K562 (cell line): ENCODE data around the gene HOXD9. TPM values are rescaled to one million over a fixed set of nuclear protein-coding genes. Genes with fewer than 3 reads are reported as not detected.

ENCODE experiments used
- ATAC-seq: fragments of 200-7000 bp; cut with Tn5 transposase; 3 replicates; pipeline ENCODE4 v1.9.1; 2020; ENCODE audit warnings: moderate library complexity
- BruUV-seq: library from RNA; stranded (reverse); fragments of 400-500 nt; replicated peaks from 2 replicates; lab custom pipeline; 2021; lab: Mats Ljungman, UMichigan
- CTCF ChIA-PET: fragments of 300-600 bp; formaldehyde crosslinking; extraction: SDS; loops from one replicate; lab custom pipeline; 2021; ENCODE audit warnings: low intra/inter-chr PET ratio; lab: Yijun Ruan, JAX
- POLR2A ChIA-PET: fragments of 300-600, 350-650 bp; sonication (Branson Sonifier 250); formaldehyde crosslinking; extraction: SDS; loops from one replicate; lab custom pipeline; 2021; ENCODE audit warnings: antibody characterized with exemption, inconsistent platforms; lab: Yijun Ruan, JAX
- DNase-seq, 4 experiments: peaks; one replicate each; pipeline versions ENCODE4 v3.0.0 to v3.0.0-alpha.2; 2011 to 2018; ENCODE audit warnings: low spot score in 3 of 4, mixed read lengths in 3 of 4; ENCODE audit errors: extremely low read depth in 1 of 4
- FAIRE-seq: peaks from 2 replicates; lab custom pipeline; 2011; peaks lifted over from hg19 to GRCh38; lab: Jason Lieb, UNC
- H2AFZ ChIP-seq: 2 replicates; pipeline ENCODE4 v1.6.0; 2011; ENCODE audit warnings: low read depth, low read length, control low read depth, inconsistent platforms
- H3K27ac ChIP-seq: fragments of 200-600 bp; 3 replicates; pipeline ENCODE4 v1.8.0; 2011; ENCODE audit warnings: low read depth, mild to moderate bottlenecking, control low read depth, inconsistent platforms, low read length, moderate library complexity, mixed read lengths; ENCODE audit errors: extremely low read depth
- H3K27me3 ChIP-seq, 2 experiments: fragments of 300-600 bp in 1 of 2; 2 replicates in 1 of 2; 3 replicates in 1 of 2; pipeline versions ENCODE4 v1.6.0 to v1.8.0; 2011; ENCODE audit warnings: inconsistent platforms in 2 of 2, low read length in 2 of 2, mild to moderate bottlenecking in 1 of 2, mixed read lengths in 1 of 2, moderate library complexity in 1 of 2; ENCODE audit not compliant: control insufficient read depth in 2 of 2, insufficient read depth in 2 of 2
- H3K36me3 ChIP-seq: fragments of 300-600 bp; 3 replicates; pipeline ENCODE4 v1.8.0; 2011; ENCODE audit warnings: mild to moderate bottlenecking, low read length, inconsistent platforms; ENCODE audit not compliant: control insufficient read depth, insufficient read depth
- H3K4me1 ChIP-seq, 2 experiments: fragments of 200-600 bp in 1 of 2; replicated peaks in 1 of 2; 2 replicates in 1 of 2; 3 replicates in 1 of 2; pipeline versions ENCODE4 v1.5.1 to v1.8.0; 2011; ENCODE audit warnings: inconsistent platforms in 2 of 2, low read length in 2 of 2, mild to moderate bottlenecking in 1 of 2, mixed read lengths in 1 of 2, moderate library complexity in 1 of 2; ENCODE audit not compliant: control insufficient read depth in 2 of 2, insufficient read depth in 2 of 2
- H3K4me2 ChIP-seq: 2 replicates; pipeline ENCODE4 v1.6.1; 2011; ENCODE audit warnings: low read length, control low read depth, inconsistent platforms, mixed read lengths; ENCODE audit not compliant: insufficient read depth
- H3K4me3 ChIP-seq: fragments of 200-600 bp; sonication (generic), shearing (Covaris generic); 2 replicates; pipeline ENCODE4 v1.5.1; 2016; ENCODE audit warnings: control low read depth, inconsistent platforms
- H3K79me2 ChIP-seq: fragments of 200-600 bp; 3 replicates; pipeline ENCODE4 v1.8.0; 2011; ENCODE audit warnings: low read length, inconsistent platforms; ENCODE audit not compliant: control insufficient read depth, insufficient read depth
- H3K9ac ChIP-seq, 2 experiments: 2 replicates each; pipeline versions ENCODE4 v1.6.0 to v1.6.1; 2011; ENCODE audit warnings: low read depth in 2 of 2, low read length in 2 of 2, control low read depth in 1 of 2, inconsistent platforms in 1 of 2, mild to moderate bottlenecking in 1 of 2, mixed read lengths in 1 of 2; ENCODE audit not compliant: insufficient read depth in 1 of 2
- H3K9me1 ChIP-seq: one replicate; pipeline ENCODE4 v1.6.0; 2011; ENCODE audit warnings: inconsistent platforms, mild to moderate bottlenecking, low read length, moderate library complexity; ENCODE audit not compliant: control insufficient read depth, insufficient read depth
- H3K9me3 ChIP-seq: replicated peaks from 2 replicates; pipeline ENCODE4 v1.5.1; 2011; ENCODE audit warnings: low read depth, low read length, inconsistent platforms; ENCODE audit not compliant: control insufficient read depth, insufficient read depth
- H4K20me1 ChIP-seq: replicated peaks from 2 replicates; pipeline ENCODE4 v1.6.1; 2011; ENCODE audit warnings: low read length, inconsistent platforms, mixed read lengths; ENCODE audit not compliant: control insufficient read depth, insufficient read depth
- GABPB1 ChIP-seq: sonication (generic); formaldehyde crosslinking; IDR thresholded peaks from 2 replicates; pipeline ENCODE4 v1.8.0; 2022; ENCODE audit warnings: mild to moderate bottlenecking, missing genetic modification reagents
- HDAC8 ChIP-seq: fragments of 450-650 bp; IDR thresholded peaks from 2 replicates; pipeline ENCODE4 v1.6.1; 2016; ENCODE audit warnings: mild to moderate bottlenecking, missing genetic modification characterization, moderate library complexity, missing compliant biosample characterization
- MAFF ChIP-seq: IDR thresholded peaks from 2 replicates; pipeline ENCODE4 v1.6.1; 2012; ENCODE audit warnings: low read length, improper control_type of control experiment
- MCM7 ChIP-seq, 2 experiments: fragments of 450-650 bp; IDR thresholded peaks; 2 replicates each; pipeline ENCODE4 v1.6.1; 2016 to 2018
- MTA2 ChIP-seq: fragments of 450-650 bp; IDR thresholded peaks from 2 replicates; pipeline ENCODE4 v1.6.1; 2016; ENCODE audit warnings: low read depth
- NFXL1 ChIP-seq: fragments of 450-650 bp; formaldehyde crosslinking; IDR thresholded peaks from 2 replicates; pipeline ENCODE4 v1.4.0; 2021; ENCODE audit warnings: mild to moderate bottlenecking
- PTRF ChIP-seq: fragments of 450-650 bp; IDR thresholded peaks from 2 replicates; pipeline ENCODE4 v1.6.1; 2016; ENCODE audit warnings: mild to moderate bottlenecking, missing genetic modification characterization, missing compliant biosample characterization
- SIN3B ChIP-seq: fragments of 450-650 bp; IDR thresholded peaks from 2 replicates; pipeline ENCODE4 v1.6.1; 2017; ENCODE audit warnings: low read depth, mild to moderate bottlenecking, moderate library complexity
- TEAD2 ChIP-seq: fragments of 450-650 bp; IDR thresholded peaks from 2 replicates; pipeline ENCODE4 v1.6.1; 2016; ENCODE audit warnings: missing genetic modification characterization, control low read depth, missing compliant biosample characterization
- ZBTB17 ChIP-seq: fragments of 450-650 bp; formaldehyde crosslinking; IDR thresholded peaks from 2 replicates; pipeline ENCODE4 v1.4.0; 2020; ENCODE audit warnings: mild to moderate bottlenecking
- ZC3H8 ChIP-seq: fragments of 450-650 bp; IDR thresholded peaks from 2 replicates; pipeline ENCODE4 v1.6.1; 2017
- ZNF274 ChIP-seq: IDR thresholded peaks from 2 replicates; pipeline ENCODE4 v1.6.1; 2011; ENCODE audit warnings: low read depth, mild to moderate bottlenecking, low read length, moderate library complexity, borderline replicate concordance
- ZNF408 ChIP-seq: fragments of 250-450 bp; sonication (Bioruptor Pico); IDR thresholded peaks from 2 replicates; pipeline ENCODE4 v1.4.0; 2020; ENCODE audit warnings: low read depth, mild to moderate bottlenecking, moderate library complexity
- ZNF444 ChIP-seq: fragments of 250-450 bp; sonication (Bioruptor Pico); IDR thresholded peaks from 2 replicates; pipeline ENCODE4 v1.4.0; 2020; ENCODE audit warnings: mild to moderate bottlenecking, moderate library complexity
- ZNF707 ChIP-seq: fragments of 250-450 bp; sonication (Bioruptor Pico); conservative IDR thresholded peaks from 2 replicates; pipeline ENCODE4 v1.8.0; 2022; ENCODE audit warnings: inconsistent platforms, mild to moderate bottlenecking, moderate library complexity
- ZNF75A ChIP-seq: fragments of 450-650 bp; formaldehyde crosslinking; IDR thresholded peaks from 2 replicates; pipeline ENCODE4 v1.4.0; 2020; ENCODE audit warnings: mild to moderate bottlenecking
- WGBS: fragments of 100-300 bp; shearing (Covaris generic); methylation state at CpG from one replicate; pipeline ENCODE4 v1.1.6; 2016; ENCODE audit warnings: low coverage, mixed read lengths; ENCODE audit not compliant: insufficient coverage; ENCODE audit errors: missing lambda C conversion rate; 5-methylcytosine and 5-hydroxymethylcytosine counted together
- in situ Hi-C: fragments of 300-500 bp; cut with MboI; formaldehyde crosslinking; loops from 4 replicates; pipeline ENCODE4 v1.15.0; 2018; ENCODE audit warnings: inconsistent platforms, mixed read lengths
- intact Hi-C: fragments of 100-400 bp; cut with micrococcal nuclease; formaldehyde crosslinking; loops from 2 replicates; pipeline ENCODE4 v1.14.2; 2022
- polyA plus RNA-seq, 8 experiments: library from polyadenylated mRNA; depleted of rRNA in 4 of 8; stranded (reverse) in 5 of 8; unstranded in 3 of 8; fragments of >200 nt; fragmentation: Nextera tagmentation in 2 of 8; fragmentation: Illumina TruSeq in 1 of 8; extraction: Ambion mirVana in 2 of 8; extraction: Trizol in 1 of 8; gene quantifications; 2 replicates each; pipeline versions ENCODE4 v1.2.1 to v1.2.3, GENCODE V29; 2011 to 2014; ENCODE audit warnings: inconsistent platforms in 1 of 8, missing spikeins in 1 of 8
- total RNA-seq, 7 experiments: library from RNA; depleted of rRNA in 6 of 7; stranded (reverse); fragments of >200 nt in 6 of 7; fragmentation: Illumina TruSeq in 2 of 7; extraction: Trizol in 2 of 7; gene quantifications; 2 replicates each; pipeline versions ENCODE4 v1.2.1 to v1.2.3, GENCODE V29; 2011 to 2021; ENCODE audit warnings: low replicate concordance in 1 of 7
- TF ChIP-seq, protein P1 (sequence below): IDR thresholded peaks from 2 replicates; pipeline ENCODE4 v1.6.1; 2011; ENCODE audit not compliant: insufficient read length; ENCODE audit errors: extremely low read depth
- TF ChIP-seq, protein P2 (sequence below): fragments of 450-650 bp; formaldehyde crosslinking; IDR thresholded peaks from 2 replicates; pipeline ENCODE4 v1.4.0; 2020; ENCODE audit warnings: mild to moderate bottlenecking, moderate library complexity
- TF ChIP-seq, protein P3 (sequence below): sonication (generic); formaldehyde crosslinking; IDR thresholded peaks from 2 replicates; pipeline ENCODE4 v1.5.0; 2020; ENCODE audit warnings: missing genetic modification reagents
- TF ChIP-seq, protein P4 (sequence below): sonication (generic); formaldehyde crosslinking; IDR thresholded peaks from 2 replicates; pipeline ENCODE4 v1.8.0; 2022; ENCODE audit warnings: mild to moderate bottlenecking, missing genetic modification reagents

HOXD9 gene
- total and polyA plus RNA-seq, 9 of the 15 experiments (the other 6 are each of a cell fraction or from before 2014, with no cell fraction given) = not detected

DNA sequence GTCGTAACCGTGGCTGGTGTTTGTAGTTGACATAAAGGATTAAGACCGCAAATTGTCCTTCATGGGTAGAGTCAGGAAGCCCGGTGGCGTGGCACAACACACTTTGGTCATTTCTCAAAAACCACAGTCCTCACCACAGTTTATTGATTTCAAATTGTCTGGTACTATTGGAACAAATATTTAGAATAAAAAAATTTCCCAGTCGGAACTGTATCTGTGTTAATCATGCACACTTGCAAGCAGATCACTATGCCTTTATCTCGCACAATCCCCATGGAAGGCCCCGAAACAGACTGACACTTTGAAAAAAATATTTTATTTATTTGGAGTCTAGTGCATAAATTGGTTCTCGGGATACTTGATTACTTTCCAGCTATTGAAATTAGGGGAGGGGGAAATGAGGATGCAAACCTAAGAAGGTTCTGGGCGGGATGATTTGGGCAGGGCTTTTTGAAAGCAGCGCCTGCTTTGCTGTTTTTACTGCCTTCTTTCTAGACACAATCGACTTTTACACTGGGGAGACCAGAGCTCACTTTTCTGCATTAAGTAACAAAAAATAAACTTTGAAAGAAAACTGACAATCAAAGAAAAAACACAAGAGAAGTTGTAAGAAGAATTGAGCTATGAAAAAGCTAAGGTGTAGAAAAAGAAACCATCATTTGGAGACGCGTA is 50.5 kb downstream of the HOXD9 start:
- H3K36me3 ChIP-seq = no peaks in the 10 kb centered on the region
- no peaks in the 10 kb centered on the region; the same call in 1 of the 2 replicates for H4K20me1 ChIP-seq
- no peak overlapping the region for H2AFZ ChIP-seq
- 2% methylated on average over 14 of the region's 14 CpGs for WGBS
- H3K9me1 ChIP-seq = no peaks in the 10 kb centered on the region
- BruUV-seq = no TSS peak
- peaks cover 0 to 28% of the 10 kb centered on the region in 2 experiments; a peak in 2 of 5 replicates for H3K4me1 ChIP-seq
- H3K9ac ChIP-seq = no peak overlapping the region
- H3K4me3 ChIP-seq = no peak overlapping the region
- TF ChIP-seq GABPB1 (CRISPR knock-in tag) = no peak
- TF ChIP-seq, protein P1, sequence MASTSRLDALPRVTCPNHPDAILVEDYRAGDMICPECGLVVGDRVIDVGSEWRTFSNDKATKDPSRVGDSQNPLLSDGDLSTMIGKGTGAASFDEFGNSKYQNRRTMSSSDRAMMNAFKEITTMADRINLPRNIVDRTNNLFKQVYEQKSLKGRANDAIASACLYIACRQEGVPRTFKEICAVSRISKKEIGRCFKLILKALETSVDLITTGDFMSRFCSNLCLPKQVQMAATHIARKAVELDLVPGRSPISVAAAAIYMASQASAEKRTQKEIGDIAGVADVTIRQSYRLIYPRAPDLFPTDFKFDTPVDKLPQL = no peak
- TF ChIP-seq HDAC8 = no peak
- no peak for TF ChIP-seq ZNF408 (CRISPR knock-in tag)
- TF ChIP-seq MCM7 (IDR thresholded peaks at IDR 0.05) = no peak
- TF ChIP-seq MAFF = no peak
- no peak for TF ChIP-seq ZC3H8
- no peak for TF ChIP-seq MTA2
- TF ChIP-seq ZNF274 = no peak
- TF ChIP-seq PTRF (tag) = no peak
- TF ChIP-seq SIN3B = no peak
- TF ChIP-seq, protein P2, sequence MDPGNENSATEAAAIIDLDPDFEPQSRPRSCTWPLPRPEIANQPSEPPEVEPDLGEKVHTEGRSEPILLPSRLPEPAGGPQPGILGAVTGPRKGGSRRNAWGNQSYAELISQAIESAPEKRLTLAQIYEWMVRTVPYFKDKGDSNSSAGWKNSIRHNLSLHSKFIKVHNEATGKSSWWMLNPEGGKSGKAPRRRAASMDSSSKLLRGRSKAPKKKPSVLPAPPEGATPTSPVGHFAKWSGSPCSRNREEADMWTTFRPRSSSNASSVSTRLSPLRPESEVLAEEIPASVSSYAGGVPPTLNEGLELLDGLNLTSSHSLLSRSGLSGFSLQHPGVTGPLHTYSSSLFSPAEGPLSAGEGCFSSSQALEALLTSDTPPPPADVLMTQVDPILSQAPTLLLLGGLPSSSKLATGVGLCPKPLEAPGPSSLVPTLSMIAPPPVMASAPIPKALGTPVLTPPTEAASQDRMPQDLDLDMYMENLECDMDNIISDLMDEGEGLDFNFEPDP (CRISPR knock-in tag) = no peak
- no peak for TF ChIP-seq ZNF444 (CRISPR knock-in tag)
- TF ChIP-seq, protein P3, sequence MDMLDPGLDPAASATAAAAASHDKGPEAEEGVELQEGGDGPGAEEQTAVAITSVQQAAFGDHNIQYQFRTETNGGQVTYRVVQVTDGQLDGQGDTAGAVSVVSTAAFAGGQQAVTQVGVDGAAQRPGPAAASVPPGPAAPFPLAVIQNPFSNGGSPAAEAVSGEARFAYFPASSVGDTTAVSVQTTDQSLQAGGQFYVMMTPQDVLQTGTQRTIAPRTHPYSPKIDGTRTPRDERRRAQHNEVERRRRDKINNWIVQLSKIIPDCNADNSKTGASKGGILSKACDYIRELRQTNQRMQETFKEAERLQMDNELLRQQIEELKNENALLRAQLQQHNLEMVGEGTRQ (CRISPR knock-in tag) = no peak
- TF ChIP-seq, protein P4, sequence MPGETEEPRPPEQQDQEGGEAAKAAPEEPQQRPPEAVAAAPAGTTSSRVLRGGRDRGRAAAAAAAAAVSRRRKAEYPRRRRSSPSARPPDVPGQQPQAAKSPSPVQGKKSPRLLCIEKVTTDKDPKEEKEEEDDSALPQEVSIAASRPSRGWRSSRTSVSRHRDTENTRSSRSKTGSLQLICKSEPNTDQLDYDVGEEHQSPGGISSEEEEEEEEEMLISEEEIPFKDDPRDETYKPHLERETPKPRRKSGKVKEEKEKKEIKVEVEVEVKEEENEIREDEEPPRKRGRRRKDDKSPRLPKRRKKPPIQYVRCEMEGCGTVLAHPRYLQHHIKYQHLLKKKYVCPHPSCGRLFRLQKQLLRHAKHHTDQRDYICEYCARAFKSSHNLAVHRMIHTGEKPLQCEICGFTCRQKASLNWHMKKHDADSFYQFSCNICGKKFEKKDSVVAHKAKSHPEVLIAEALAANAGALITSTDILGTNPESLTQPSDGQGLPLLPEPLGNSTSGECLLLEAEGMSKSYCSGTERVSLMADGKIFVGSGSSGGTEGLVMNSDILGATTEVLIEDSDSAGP = no peak
- TF ChIP-seq TEAD2 (tag) = no peak
- no peak for TF ChIP-seq ZNF75A (CRISPR knock-in tag)
- no peak for TF ChIP-seq ZNF707 (CRISPR knock-in tag)
- TF ChIP-seq NFXL1 (CRISPR knock-in tag) = no peak
- no peak for TF ChIP-seq ZBTB17 (CRISPR knock-in tag)
- FAIRE-seq (no peak), DNase-seq (no peak), ATAC-seq (no peak)
- peaks cover 49 to 61% of the 10 kb centered on the region in 2 experiments for H3K27me3 ChIP-seq
- intact Hi-C loops = no loop called here
- in situ Hi-C loops = no loop called here
- no peaks in the 10 kb centered on the region for H3K79me2 ChIP-seq
- no peaks in the 10 kb centered on the region for H3K9me3 ChIP-seq
- H3K27ac ChIP-seq = no peak overlapping the region
- CTCF ChIA-PET = no interaction called here
- H3K4me2 ChIP-seq = no peak overlapping the region
- POLR2A ChIA-PET = interaction anchor here (0.5 to 0.6 kb wide), 2 partner anchors 18 to 472 kb away, joined by 3 read pairs; no protein-coding TSS in a partner anchor
